ENCODE results near the gene KCNQ1. TPM values are rescaled to one million over a fixed set of nuclear protein-coding genes. Genes with fewer than 3 reads are reported as not detected.

The KCNQ1 gene
- total RNA-seq, 1 donor from 2014 or later: 10.7 TPM

- peak; percentile 74 for DNase-seq (ENCODE audit: low spot score)
These were observed 77.2 kb downstream of the KCNQ1 start for GRCh38 chr11:2521733-2522630.

DNA sequence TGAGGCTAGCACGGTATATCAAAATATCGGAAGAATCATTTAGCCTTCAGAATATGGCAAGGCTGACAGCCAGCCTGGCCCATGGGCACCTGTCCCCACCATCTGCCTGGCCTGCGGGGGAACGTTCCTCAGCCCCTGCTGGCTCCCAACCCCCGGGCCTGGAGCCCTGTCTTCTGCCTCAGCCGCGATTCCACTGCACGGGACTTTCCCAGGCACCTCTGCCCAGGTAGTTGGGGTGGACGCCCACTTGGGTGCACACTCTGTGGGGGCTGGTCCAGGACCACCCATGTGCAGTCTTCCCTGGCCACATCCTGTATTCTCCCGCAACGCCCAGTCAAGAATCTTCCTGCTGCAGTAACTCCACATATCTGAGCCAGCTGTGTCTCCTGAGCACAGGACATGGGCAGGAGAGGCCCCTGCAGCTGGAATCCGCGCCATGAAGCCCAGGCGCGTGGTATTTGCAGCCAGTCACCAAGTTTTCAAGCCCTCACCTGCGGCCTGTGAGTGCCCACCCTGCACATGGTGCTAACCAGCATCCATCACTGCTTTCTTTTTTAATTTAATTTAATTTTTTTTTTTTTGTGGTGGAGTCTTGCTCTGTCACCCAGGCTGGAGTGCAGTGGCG, 77.9 kb downstream of the KCNQ1 start:
- DNase-seq (ENCODE audit: low spot score): peak; percentile 69

GRCh38 chr11:2523821-2524391, 79.1 kb downstream of the KCNQ1 start:
- DNase-seq (ENCODE audit: low spot score): peak; percentile 79

DNA sequence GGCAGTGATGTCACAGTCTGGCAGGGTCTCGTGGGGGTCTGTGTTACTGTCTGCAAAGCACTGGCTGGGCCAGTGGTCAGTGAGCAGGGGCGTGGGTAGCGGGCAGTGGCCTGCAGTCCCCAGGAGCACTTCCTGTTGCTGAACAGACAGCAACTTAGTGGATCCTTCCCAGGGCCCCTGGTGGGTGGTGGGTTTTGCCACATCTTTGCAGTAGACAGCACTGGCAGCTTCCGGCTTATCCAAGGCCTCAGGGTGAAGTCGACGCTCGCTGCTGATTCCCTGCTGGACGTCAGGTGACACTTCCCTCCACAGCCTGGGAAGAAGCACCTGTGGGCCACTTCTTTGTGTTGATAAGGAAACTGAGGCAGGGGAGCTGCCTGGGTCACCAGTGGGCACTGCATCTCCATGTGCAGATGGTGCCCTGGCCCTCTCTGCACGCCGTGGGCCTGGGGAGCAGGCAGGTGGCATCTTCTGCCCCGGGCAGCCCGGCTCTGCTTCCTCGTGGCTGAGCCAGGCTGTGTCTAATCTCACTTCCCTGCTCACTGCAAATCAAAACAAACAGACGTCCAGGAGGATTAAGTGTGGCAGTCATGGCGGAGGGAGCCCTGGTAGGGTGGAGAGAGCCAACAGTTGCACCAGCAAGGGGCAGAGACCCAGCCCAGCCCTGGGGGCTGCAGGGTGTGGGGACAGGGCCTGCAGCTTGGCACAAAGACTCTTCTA, 79.8 kb downstream of the KCNQ1 start:
- peak; percentile 65 for DNase-seq (ENCODE audit: low spot score)

- peak; percentile 68 for DNase-seq (ENCODE audit: low spot score)
These were observed 80.5 kb downstream of the KCNQ1 start for GRCh38 chr11:2525166-2525861.

DNA sequence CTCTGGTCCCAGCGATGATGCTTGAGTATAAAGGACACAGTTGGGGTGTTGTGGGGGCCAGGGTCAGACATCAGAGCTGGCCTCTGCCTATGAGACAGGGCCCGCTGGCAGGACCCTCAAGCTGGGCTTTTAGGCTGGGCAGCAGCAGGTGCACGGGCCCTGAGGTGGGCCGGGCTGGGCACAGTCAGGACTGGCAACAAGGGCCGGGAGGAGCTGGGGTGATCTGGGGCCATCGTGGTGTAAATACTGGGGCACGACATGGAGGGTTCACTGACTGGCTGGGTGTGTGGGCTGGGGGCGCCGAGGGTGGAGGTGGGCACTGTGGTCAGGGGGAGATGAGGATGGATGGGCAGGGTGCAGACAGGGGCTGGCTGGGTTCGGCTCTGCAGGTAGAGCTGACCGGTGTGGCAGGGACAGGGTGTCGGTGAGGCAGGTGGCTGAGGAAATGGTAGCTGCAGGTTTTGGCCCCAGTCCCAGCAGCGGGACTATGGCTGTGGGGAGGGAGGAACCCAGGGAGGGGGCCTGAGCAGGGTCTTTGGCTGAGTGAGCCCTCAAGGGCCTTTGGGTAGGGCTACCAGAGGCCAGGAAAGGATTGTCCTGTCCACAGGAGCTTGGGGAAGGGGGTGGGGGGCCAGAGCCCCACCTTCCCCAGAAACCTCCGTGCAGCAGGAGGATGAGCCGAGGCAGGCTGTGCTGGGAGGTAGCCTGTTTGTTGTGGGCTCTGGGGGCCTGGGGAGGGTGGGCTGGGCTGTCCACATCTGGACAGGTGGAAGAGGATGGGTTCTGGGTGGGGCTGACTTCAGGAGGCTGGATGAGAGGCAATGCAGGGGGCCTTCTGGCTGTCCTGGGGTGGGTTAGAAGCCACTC, 81.4 kb downstream of the KCNQ1 start:
- peak; percentile 81 for DNase-seq (ENCODE audit: low spot score)

GRCh38 chr11:2526808-2527381, 82.1 kb downstream of the KCNQ1 start:
- DNase-seq (ENCODE audit: low spot score): peak; percentile 88

- DNase-seq (ENCODE audit: low spot score): peak; percentile 84
These were observed 82.9 kb downstream of the KCNQ1 start for GRCh38 chr11:2527621-2528291.

DNA sequence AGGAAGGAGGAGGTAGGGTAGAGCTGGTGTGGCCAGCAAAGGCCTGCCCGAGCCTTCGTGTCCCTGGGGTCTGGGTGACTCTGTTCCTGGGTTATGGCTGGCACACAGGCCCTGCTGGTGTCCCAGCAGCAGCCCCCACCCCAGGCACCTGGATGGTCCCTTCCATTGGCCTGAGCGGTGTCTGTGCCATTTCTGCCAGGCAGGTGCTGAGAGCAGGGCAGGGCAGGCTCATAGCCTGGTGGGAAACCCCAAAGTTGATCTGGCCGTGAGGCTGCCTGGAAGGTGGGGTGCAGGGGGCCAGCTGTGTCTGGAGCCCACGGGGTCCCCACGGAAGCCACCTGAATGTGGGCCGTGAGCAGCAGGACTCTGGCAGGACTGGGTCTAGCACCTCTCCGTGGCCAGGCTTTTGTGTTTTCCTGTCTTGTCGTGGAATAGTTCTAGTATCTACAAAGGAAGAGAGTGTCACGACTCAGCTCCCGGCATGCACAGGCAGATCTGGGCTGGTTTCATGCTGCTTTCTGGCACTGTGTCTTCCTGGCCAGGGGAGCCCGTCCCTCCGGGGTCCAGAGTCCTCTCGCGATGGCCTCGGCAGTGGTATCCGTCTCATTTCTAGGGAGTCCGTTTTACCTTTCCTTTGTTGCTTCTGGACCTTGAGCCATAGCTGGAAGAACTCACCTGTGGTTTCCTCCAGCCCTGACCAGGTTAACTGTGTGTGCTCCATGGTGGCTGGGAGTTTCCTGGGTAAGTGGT, 83.7 kb downstream of the KCNQ1 start:
- peak; percentile 83 for DNase-seq (ENCODE audit: low spot score)

GRCh38 chr11:2529173-2529572, 84.4 kb downstream of the KCNQ1 start:
- peak; percentile 22 for DNase-seq (ENCODE audit: low spot score)

DNA sequence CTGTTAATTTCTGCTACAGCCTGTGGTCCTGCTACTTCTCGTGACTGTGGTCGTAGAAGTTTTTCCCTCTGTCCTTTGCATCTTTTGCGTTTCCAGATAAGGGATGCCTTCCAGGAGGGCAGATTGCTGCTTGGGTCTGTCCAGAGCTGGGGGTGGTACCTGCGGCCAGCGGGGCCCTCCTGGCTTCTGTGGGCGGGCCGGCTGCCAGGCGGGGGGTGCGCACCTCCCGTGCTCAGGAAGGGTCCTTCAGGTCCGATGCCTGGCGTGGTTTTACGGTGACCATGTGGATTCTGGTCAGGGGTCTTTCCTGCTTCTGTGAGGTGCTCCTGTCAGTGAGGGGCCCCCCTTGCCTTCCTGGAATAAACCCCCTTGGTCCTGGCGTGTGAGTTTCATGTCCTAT, 84.8 kb downstream of the KCNQ1 start:
- peak; percentile 81 for DNase-seq (ENCODE audit: low spot score)

GRCh38 chr11:2530131-2530854, 85.5 kb downstream of the KCNQ1 start:
- DNase-seq (ENCODE audit: low spot score): peak; percentile 83

DNA sequence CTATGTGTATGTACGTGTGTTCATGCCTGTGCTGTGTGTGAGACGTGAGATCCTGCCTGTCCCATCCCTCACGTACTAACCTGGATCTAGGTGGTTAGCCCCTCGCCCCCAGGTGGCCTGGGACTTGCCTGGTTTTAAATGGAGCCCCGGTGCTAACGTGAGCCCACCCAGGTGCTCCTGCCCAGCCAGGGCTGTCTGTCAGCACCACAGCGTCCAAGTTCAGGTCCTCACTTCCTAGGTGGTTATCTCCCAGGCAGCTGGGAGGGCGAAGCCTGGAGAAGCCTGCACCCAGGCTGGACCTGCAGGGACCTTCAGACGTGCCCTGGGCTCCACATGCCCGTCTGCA, 86.0 kb downstream of the KCNQ1 start:
- no peak for DNase-seq (ENCODE audit: low spot score)

DNA sequence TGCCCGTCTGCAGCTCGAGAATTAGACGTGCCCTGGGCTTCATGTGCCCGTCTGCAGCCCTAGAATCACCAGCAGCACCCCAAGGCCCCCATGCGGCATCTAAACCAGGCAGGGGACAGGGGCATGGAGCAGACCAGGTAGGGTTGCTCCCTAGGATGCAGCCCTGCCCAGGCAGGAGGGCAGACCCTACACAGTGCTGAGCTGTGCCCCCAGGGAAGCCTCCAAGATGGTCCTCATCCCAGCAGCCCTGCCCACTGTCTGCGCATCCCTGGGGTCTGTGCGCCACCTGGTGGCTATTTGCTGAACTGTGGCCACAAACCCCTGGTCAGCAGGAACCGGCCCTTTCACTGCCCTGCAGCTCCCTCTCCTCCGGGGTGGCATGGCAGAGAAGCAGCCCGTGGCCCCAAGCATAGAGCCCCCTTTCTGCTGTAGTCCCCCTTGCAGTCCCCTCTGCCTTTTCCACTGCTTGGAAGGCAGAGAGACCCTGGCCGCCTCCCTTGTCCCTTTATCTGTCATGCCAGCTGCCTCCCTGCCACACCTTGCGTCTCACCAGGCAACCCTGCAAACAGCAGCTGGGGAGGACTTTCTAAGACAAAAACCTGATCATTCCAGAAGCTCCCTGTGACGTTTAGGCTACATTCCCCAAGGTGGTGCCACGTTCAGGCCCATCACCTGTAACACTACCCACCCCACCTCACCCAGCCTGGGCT, 86.6 kb downstream of the KCNQ1 start:
- no peak for DNase-seq (ENCODE audit: low spot score)

- peak; percentile 83 for DNase-seq (ENCODE audit: low spot score)
These were observed 87.3 kb downstream of the KCNQ1 start for GRCh38 chr11:2531987-2532703.
